Activated CD4-positive, alpha-beta T cell treated with anti-CD3 and anti-CD28 coated beads for 24 hours (primary cell): ENCODE data around the gene RPL38.
A peak's percentile ranks its signal among the peaks of the same experiment; 100 is the strongest.
"Not testable (repeated sequence)": the region's sequence is repeated elsewhere in the genome, so short reads cannot be mapped to it uniquely, and the experiment has no call there.

ENCODE experiments used
- DNase-seq, 2 donors: peaks; one replicate each; pipeline ENCODE4 v3.0.0-alpha.2; 2020; ENCODE audit warnings: low read depth in 2 of 2

The RPL38 gene

DNA sequence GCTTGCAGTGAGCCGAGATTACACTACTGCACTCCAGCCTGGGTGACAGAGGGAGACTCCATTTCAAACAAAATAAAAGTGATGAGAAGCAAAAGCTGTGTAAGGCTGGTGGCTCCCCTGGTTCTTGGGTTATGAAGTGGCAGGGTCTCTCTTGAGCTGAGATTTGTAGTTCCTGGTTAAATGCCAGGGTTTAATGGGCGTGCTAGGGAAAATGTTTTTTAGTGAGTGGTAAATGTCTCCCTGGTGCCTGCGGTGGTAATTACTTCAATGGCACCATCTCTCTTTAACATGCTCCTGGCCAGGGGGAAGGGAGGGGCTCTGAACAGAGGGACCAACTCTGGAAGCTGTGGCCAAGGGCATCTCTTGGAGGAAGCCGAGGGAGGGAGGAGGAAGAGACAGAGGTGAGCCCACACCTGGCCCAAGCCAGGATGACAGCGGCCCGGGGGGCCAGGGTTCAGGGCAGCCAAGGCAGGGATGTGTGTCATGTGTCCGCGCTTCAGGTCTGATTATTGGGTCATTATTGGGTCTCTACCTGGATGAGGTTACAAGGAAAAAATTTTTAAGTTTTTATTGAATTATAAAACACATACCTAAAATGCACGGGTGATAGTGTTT, 17.8 kb upstream of the RPL38 start:
- no peak for DNase-seq

DNA sequence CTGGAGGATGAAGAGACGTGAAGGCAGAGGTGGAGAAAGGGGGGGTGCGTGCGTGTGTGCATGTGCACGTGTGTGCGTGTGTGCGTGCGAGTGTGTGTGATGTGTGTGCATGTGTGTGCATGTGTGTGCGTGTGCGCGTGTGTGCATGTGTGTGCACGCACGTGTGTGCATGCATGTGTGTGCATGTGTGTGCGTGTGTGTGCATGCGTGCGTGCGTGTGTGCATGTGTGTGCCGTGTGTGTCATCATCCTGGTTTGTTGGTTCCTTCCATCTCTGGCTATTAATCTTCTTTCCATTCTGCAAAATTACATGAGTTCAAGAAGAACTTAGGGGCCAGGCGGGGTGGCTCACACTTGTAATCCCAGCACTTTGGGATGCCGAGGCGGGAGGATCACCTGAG, 17.0 kb upstream of the RPL38 start:
- no peak for DNase-seq

- DNase-seq: no peak
Measured at GRCh38 chr17:74187761-74188160, 15.7 kb upstream of the RPL38 start.

DNA sequence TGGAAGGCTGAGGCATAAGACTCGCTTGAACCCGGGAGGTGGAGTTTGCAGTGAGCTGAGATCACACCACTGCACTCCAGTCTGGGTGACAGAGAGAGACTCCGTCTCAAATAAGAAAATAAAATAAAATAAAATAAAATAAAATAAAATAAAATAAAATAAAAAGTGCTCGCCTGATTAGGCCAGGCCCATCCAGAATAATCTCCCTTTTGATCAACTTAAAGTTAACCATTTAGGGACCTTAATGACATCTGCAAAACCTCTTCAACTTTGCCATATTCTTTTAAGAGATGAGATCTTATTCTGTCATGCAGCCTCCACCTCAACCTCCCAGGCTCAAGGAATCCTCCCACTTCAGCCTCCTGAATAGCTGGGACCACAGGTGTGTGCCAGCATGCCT, 14.8 kb upstream of the RPL38 start:
- DNase-seq: not testable (repeated sequence)

DNA sequence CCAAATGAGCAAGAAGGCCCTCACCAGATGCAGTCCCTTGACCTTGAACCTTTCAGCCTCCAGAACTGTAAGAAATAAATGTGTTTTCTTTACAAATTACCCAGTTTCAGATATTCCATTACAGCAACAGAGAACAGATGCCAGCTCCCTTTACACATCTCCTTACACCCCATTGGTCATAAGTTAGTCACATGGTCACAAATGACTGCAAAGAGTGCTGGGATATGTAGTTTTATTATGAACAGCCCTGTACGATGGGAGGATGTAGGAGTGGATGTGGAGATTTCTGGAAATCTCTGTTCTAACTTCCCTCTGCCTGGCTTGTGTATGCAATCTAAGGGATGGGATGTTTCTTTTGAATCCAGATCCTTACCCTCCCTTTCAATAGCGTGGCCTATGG, 13.3 kb upstream of the RPL38 start:
- DNase-seq: no peak

GRCh38 chr17:74190807-74191406, 12.6 kb upstream of the RPL38 start:
- DNase-seq: no peak

- DNase-seq: no peak
Measured at GRCh38 chr17:74192950-74193781, 10.3 kb upstream of the RPL38 start.

DNA sequence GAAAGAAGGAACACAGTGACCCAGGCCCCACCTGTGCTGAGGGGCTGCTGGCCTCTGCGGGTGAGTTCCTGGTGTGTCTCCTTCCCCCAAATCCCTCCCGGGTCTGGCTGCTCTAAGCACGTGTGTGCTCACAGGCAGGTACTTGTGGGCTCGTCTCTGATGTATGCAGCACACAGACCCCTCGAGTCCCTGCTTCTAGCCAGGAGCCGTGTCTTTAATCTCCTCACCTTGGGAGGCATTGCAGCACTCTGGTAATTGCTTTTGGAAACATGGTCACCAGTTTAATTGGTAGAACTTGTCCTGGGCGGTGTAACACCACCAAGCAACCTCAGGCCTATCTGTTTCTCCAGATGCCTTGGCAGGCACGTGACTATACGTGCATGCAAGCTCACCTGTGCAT, 8.8 kb upstream of the RPL38 start:
- DNase-seq: no peak

DNA sequence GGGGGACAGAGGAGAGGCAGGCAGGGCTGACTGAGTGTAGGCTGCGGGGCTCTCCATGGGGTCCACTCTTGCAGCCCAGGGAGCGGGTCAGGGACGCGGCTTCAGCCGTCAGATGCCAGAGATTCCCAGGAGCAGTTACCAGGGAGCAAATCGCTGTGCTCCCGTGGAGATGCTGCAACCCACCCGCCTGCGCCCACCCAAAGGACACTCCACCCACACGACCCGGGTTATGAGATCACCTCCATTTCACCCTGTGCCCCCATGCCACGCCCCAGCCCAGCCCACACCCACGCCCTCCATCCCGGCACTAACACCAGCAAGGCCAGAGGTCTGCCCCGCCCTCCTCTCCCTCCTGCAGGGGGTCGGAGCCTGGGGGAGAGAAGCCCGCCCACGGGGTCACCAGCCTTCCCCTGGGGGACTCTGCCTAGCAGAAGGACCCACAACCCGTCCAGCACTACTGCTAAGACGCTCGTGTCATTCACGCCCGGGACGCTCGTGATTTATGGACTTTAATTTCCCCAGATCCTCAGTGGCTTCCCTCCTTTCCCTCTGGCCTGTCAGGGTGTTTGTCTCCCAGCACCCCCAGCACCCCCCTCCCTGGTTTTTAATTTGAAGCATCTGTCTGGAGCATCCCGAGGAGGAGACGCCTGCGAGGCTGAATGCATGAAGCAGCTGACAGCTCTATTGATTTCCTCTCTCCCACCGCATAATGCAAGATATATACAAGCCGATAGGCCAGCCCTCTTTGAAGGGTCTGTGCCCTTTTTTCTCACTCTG, 6.7 kb upstream of the RPL38 start:
- no peak for DNase-seq

GRCh38 chr17:74197801-74198200, 5.7 kb upstream of the RPL38 start:
- no peak for DNase-seq

- DNase-seq: no peak
Measured at GRCh38 chr17:74198694-74199093, 4.8 kb upstream of the RPL38 start.

GRCh38 chr17:74199306-74200092, 4.0 kb upstream of the RPL38 start:
- peak; percentile 47 to 53 for DNase-seq

DNA sequence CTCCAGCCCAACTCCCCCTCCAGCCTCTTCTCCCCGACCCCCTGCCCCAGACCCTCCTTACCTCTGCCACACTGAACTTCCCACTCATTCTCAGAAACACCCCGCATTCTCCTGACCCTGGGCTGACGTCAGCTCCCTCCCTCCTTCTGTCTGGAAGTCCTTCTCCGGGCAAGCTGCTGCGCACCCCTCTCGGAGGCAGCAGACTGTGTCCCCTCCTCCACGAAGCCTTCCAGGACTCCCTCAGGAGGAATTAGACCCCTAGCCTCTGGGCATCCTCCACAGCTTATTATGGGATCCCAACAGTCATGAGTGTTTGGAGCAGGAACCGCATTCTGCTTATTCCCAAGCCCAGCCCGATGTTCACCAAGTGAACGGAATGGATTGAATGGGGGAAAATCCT, 3.4 kb upstream of the RPL38 start:
- no peak for DNase-seq

DNA sequence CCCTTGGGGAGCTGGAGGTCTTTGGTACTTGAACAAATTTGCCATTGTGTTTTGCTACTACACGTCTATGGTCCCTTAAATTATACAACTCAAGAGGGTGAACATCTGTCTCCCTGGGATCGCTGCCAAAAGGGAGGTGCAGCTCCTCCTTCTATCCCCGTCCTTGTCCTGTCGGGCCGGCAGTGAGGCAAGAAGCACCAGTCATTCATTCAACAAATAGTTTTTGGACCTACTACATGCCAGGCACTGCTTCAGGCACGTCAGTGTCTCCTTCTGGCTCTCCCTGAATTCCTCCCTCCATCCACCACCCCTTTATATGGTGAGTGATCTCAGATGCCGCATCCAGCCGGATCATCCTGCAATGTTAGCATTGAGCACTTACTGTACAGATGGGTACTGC, 2.2 kb upstream of the RPL38 start:
- DNase-seq: no peak

DNA sequence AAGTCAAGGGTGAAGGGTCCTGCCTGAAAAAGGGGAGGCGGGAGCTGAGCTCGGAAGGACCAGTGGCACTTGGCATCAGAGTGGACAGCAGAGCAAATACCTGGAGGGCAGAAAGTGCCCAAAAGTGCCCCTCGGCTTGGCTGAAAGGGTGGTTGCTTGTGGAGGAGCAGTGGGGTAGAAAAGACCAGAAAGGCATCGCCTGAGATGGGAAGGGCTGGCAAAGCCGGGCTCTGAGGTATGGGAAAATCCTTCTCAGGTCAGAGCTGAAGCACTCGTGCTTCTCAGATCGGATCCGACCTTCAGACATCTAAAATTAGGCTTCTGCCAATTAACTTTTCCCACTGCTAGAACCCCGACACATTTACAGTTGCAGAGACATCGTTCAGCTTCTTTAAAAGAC, 1.5 kb upstream of the RPL38 start:
- no peak for DNase-seq

- no peak for DNase-seq
Measured at GRCh38 chr17:74202938-74203337, 540 bp upstream of the RPL38 start.

GRCh38 chr17:74204474-74204873, 996 bp downstream of the RPL38 start:
- no peak for DNase-seq

DNA sequence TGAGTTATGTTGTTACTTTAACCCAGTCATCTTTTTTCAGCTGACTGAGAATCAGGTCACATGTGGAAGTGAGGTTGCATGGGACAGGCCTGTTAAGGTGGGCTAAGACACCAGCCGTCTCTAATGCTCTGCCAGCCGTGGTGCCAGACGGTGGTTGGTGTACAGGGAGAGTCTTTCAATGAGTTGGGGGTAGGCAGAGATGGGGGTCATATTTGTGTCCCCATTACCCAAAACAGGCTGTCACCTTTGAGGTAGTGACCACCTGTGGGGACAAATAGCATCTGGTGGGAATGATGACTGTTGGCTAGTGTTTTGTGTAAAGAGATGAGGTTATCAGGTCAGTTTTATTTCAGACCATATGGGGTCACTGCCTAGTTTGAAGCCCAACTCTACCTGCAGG, 1.8 kb downstream of the RPL38 start:
- no peak for DNase-seq

DNA sequence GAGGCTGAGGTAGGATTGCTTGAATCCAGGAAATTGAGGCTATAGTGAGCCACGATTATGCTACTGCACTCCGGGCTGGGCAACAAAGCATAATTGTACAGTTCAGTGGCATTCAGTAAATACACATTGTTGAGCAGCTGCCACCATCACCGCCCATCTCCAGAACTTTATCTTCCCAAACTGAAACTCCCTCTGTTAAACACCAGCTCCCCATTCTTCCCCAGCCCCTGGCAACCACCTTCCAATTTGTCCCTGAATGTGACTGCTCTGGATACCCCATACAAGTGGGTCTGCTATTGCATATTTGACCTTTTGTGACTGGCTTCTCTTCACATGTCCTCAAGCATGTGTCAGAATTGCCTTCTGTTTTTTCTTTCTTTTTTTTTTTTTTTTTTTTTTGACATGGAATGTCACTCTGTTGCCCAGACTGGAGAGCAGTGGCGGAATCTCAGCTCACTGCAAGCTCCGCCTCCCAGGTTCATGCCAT, 2.9 kb downstream of the RPL38 start:
- DNase-seq: no peak

DNA sequence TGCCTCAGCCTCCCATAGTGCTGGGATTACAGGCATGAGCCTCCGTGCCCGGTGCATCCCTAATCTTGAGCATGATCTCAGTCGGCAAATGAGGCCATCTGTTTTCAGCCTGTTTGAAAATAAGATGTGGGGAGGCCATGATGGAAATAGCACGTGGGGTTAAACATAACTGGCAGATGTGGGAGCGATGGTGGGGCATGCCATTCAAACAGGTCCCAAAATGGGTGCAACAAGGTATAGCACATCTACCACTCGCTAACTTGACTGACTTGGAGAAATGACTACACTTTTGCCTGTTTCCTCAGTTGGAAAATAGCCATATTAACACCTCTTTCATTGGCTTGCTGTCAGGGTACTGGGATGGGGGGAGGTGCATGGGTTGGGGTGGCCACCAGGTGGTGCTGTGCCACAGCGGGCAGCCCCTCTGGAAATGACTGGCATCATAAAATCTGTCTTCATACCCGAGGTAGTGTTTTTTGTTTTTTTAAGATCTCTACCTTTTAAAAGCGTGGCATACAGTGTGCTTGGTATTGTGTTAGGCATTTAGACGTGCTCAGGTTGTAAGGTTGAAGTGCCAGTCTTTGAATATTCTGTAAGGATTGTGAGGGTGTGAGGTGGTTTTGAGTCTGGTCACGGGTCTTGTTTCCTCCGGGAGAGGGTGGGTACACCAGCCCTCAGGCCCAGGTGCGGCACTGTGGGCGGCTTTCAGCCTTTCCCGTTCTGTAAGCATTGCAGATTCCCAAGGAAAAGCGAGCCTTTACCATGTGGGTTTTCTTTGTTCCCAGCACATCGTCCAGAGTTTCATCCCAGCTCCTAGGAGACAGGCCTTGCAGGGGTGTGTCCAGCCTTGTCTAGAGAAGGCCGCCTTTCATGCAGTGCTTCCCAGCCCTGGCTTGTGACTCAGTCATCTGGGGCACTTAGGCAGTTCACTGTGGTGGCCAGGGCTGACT, 7.0 kb downstream of the RPL38 start:
- peak; percentile 64 to 68 for DNase-seq
